IMR-90 (cell line): ENCODE measurements around the gene NFKBIB. TPM values are rescaled to one million over a fixed set of nuclear protein-coding genes. Genes with fewer than 3 reads are reported as not detected.

Experiments
- ATAC-seq: fragments of 200-7000 bp; cut with Tn5 transposase; 2 replicates; pipeline ENCODE4 v1.9.1; 2020; ENCODE audit warnings: low read depth, mild to moderate bottlenecking, moderate library complexity
- BruUV-seq: library from RNA; stranded (reverse); fragments of 400-500 nt; replicated peaks from 2 replicates; lab custom pipeline; 2021; lab: Mats Ljungman, UMichigan
- CTCF ChIA-PET: fragments of 300-600 bp; formaldehyde crosslinking; extraction: SDS; loops from one replicate; lab custom pipeline; 2021; ENCODE audit warnings: antibody characterized with exemption; lab: Yijun Ruan, JAX
- POLR2A ChIA-PET: fragments of 300-600 bp; sonication (Branson Sonifier 250); formaldehyde crosslinking; loops from one replicate; lab custom pipeline; 2022; ENCODE audit warnings: antibody characterized with exemption; ENCODE audit not compliant: unreplicated experiment; lab: Charles Lee
- DNase-seq: peaks from one replicate; pipeline ENCODE4 v3.0.0; 2013
- H2AFZ ChIP-seq: replicated peaks from 2 replicates; pipeline ENCODE3; 2013; ENCODE audit warnings: low read length, mild to moderate bottlenecking; ENCODE audit not compliant: poor library complexity
- H2AK5ac ChIP-seq: 2 replicates; pipeline ENCODE4 v1.6.1; 2013; ENCODE audit warnings: low read depth, low read length, inconsistent platforms
- H2AK9ac ChIP-seq: replicated peaks from 2 replicates; pipeline ENCODE3; 2013; ENCODE audit warnings: mild to moderate bottlenecking, low read depth, low read length, moderate library complexity; ENCODE audit not compliant: poor library complexity
- H2BK120ac ChIP-seq: 2 replicates; pipeline ENCODE4 v1.6.1; 2013; ENCODE audit warnings: low read depth, low read length, inconsistent platforms
- H2BK15ac ChIP-seq: 3 replicates; pipeline ENCODE4 v1.6.1; 2013; ENCODE audit warnings: low read depth, low read length, inconsistent platforms
- H2BK20ac ChIP-seq: 2 replicates; pipeline ENCODE4 v1.6.1; 2013; ENCODE audit warnings: low read depth, mild to moderate bottlenecking, inconsistent platforms, low read length, moderate library complexity
- H2BK5ac ChIP-seq: 2 replicates; pipeline ENCODE4 v1.6.1; 2013; ENCODE audit warnings: mild to moderate bottlenecking, low read depth, low read length, inconsistent platforms; ENCODE audit not compliant: poor library complexity, severe bottlenecking
- H3K14ac ChIP-seq: replicated peaks from 2 replicates; pipeline ENCODE4 v1.6.1; 2013; ENCODE audit warnings: low read depth, low read length, inconsistent platforms
- H3K18ac ChIP-seq: 2 replicates; pipeline ENCODE4 v1.6.1; 2013; ENCODE audit warnings: low read depth, low read length, control low read depth
- H3K23ac ChIP-seq: 2 replicates; pipeline ENCODE4 v1.6.1; 2013; ENCODE audit warnings: low read depth, low read length, inconsistent platforms
- H3K27ac ChIP-seq: 2 replicates; pipeline ENCODE4 v1.5.1; 2013; ENCODE audit warnings: mild to moderate bottlenecking, control low read depth, low read length; ENCODE audit not compliant: insufficient read depth
- H3K27me3 ChIP-seq: 2 replicates; pipeline ENCODE4 v1.6.1; 2013; ENCODE audit warnings: low read length; ENCODE audit not compliant: control insufficient read depth, insufficient read depth
- H3K36me3 ChIP-seq: 2 replicates; pipeline ENCODE4 v1.6.1; 2013; ENCODE audit warnings: low read length, mixed read lengths; ENCODE audit not compliant: control insufficient read depth, insufficient read depth
- H3K4ac ChIP-seq: 2 replicates; pipeline ENCODE4 v1.6.1; 2013; ENCODE audit warnings: low read depth, low read length, inconsistent platforms
- H3K4me1 ChIP-seq: 2 replicates; pipeline ENCODE4 v1.6.1; 2013; ENCODE audit warnings: low read length, mixed read lengths; ENCODE audit not compliant: control insufficient read depth, insufficient read depth
- H3K4me2 ChIP-seq: 2 replicates; pipeline ENCODE4 v1.6.1; 2013; ENCODE audit warnings: low read depth, mild to moderate bottlenecking, control low read depth, low read length, moderate library complexity
- H3K4me3 ChIP-seq: 2 replicates; pipeline ENCODE4 v1.5.1; 2013; ENCODE audit warnings: low read depth, mild to moderate bottlenecking, control low read depth, low read length, moderate library complexity; ENCODE audit not compliant: insufficient read depth
- H3K56ac ChIP-seq: 2 replicates; pipeline ENCODE4 v1.6.1; 2013; ENCODE audit warnings: low read length, inconsistent platforms; ENCODE audit not compliant: insufficient read depth; ENCODE audit errors: extremely low read depth
- H3K79me1 ChIP-seq, 2 experiments: 2 replicates each; pipeline ENCODE4 v1.6.1; 2013; ENCODE audit warnings: low read length in 2 of 2, inconsistent platforms in 1 of 2, low read depth in 1 of 2
- H3K9ac ChIP-seq: 2 replicates; pipeline ENCODE4 v1.6.1; 2013; ENCODE audit warnings: low read depth, low read length, control low read depth
- H3K9me1 ChIP-seq: 2 replicates; pipeline ENCODE4 v1.6.1; 2013; ENCODE audit warnings: low read length, inconsistent platforms; ENCODE audit not compliant: insufficient read depth
- H3K9me3 ChIP-seq: 2 replicates; pipeline ENCODE4 v1.6.1; 2013; ENCODE audit warnings: low read length; ENCODE audit not compliant: control insufficient read depth, insufficient read depth
- H4K20me1 ChIP-seq: 2 replicates; pipeline ENCODE4 v1.6.1; 2013; ENCODE audit warnings: low read length, inconsistent platforms; ENCODE audit not compliant: insufficient read depth
- H4K5ac ChIP-seq: 2 replicates; pipeline ENCODE4 v1.6.1; 2013; ENCODE audit warnings: mild to moderate bottlenecking, low read depth, low read length, control low read depth
- H4K8ac ChIP-seq, 2 experiments: 2 replicates each; pipeline ENCODE4 v1.6.1; 2013; ENCODE audit warnings: low read depth in 2 of 2, low read length in 2 of 2, control low read depth in 1 of 2, inconsistent platforms in 1 of 2
- H4K91ac ChIP-seq: 2 replicates; pipeline ENCODE4 v1.6.1; 2013; ENCODE audit warnings: low read depth, low read length, inconsistent platforms; ENCODE audit not compliant: insufficient read depth
- BHLHE40 ChIP-seq: fragments of 150-350 bp; IDR thresholded peaks from 2 replicates; pipeline ENCODE4 v1.6.1; 2016; ENCODE audit warnings: mild to moderate bottlenecking, low read depth, low read length
- CEBPB ChIP-seq: IDR thresholded peaks from 2 replicates; pipeline ENCODE4 v1.6.1; 2012; ENCODE audit warnings: low read depth, low read length, improper control_type of control experiment
- CHD1 ChIP-seq: IDR thresholded peaks from 2 replicates; pipeline ENCODE4 v1.6.1; 2012; ENCODE audit warnings: low read depth, low read length, improper control_type of control experiment
- FOS ChIP-seq: fragments of 150-350 bp; IDR thresholded peaks from 2 replicates; pipeline ENCODE4 v1.6.1; 2016; ENCODE audit warnings: low read depth, low read length
- MAFK ChIP-seq: IDR thresholded peaks from 2 replicates; pipeline ENCODE4 v1.6.1; 2012; ENCODE audit warnings: low read depth, low read length, improper control_type of control experiment
- MAZ ChIP-seq: IDR thresholded peaks from 2 replicates; pipeline ENCODE4 v1.6.1; 2012; ENCODE audit warnings: low read depth, mild to moderate bottlenecking, low read length, improper control_type of control experiment, moderate library complexity, borderline replicate concordance
- MXI1 ChIP-seq: IDR thresholded peaks from 2 replicates; pipeline ENCODE4 v1.6.1; 2012; ENCODE audit warnings: low read depth, mild to moderate bottlenecking, low read length, moderate library complexity, borderline replicate concordance
- NFE2L2 ChIP-seq: fragments of 150-350 bp; IDR thresholded peaks from 2 replicates; pipeline ENCODE4 v1.6.1; 2016; ENCODE audit warnings: low read depth, mild to moderate bottlenecking, low read length
- POLR2A ChIP-seq: IDR thresholded peaks from 2 replicates; pipeline ENCODE4 v1.6.1; 2012; ENCODE audit warnings: mild to moderate bottlenecking, low read depth, low read length
- RAD21 ChIP-seq: IDR thresholded peaks from 2 replicates; pipeline ENCODE4 v1.6.1; 2012; ENCODE audit warnings: low read length, improper control_type of control experiment
- RCOR1 ChIP-seq: IDR thresholded peaks from 2 replicates; pipeline ENCODE4 v1.6.1; 2012; ENCODE audit warnings: mild to moderate bottlenecking, low read length, improper control_type of control experiment; ENCODE audit not compliant: insufficient replicate concordance
- RFX5 ChIP-seq: IDR thresholded peaks from 2 replicates; pipeline ENCODE4 v1.8.0; 2012; ENCODE audit warnings: low read depth, mild to moderate bottlenecking, low read length, moderate library complexity
- SMC3 ChIP-seq: fragments of 150-350 bp; IDR thresholded peaks from 2 replicates; pipeline ENCODE4 v1.6.1; 2016; ENCODE audit warnings: low read depth, mild to moderate bottlenecking, antibody characterized with exemption, low read length, moderate library complexity
- WGBS, 2 experiments: methylation state at CpG; one replicate each; pipeline versions ENCODE4 v1.1.5 to v1.1.7; 2013; ENCODE audit warnings: missing lambda C conversion rate in 2 of 2; ENCODE audit not compliant: insufficient read length in 1 of 2; ENCODE audit errors: extremely low coverage in 2 of 2; 5-methylcytosine and 5-hydroxymethylcytosine counted together
- dilution Hi-C: fragments of 300-500 bp; cut with HindIII; formaldehyde crosslinking; loops from one replicate; pipeline ENCODE4 v1.14.3; 2018; ENCODE audit warnings: low sequenced_read_pairs; ENCODE audit not compliant: unreplicated experiment
- in situ Hi-C: fragments of 300-500 bp; cut with MboI; formaldehyde crosslinking; loops from 3 replicates; pipeline ENCODE4 v1.14.3; 2019; ENCODE audit warnings: low sequenced_read_pairs, inconsistent platforms, mixed read lengths
- intact Hi-C: fragments of 100-400 bp; cut with micrococcal nuclease; formaldehyde crosslinking; loops from 2 replicates; pipeline ENCODE4 v1.10.0; 2022
- polyA plus RNA-seq, 3 experiments: library from polyadenylated mRNA; depleted of rRNA; stranded (reverse); fragments of >200 nt; gene quantifications; 2 replicates each; pipeline ENCODE4 v1.2.3, GENCODE V29; 2012; ENCODE audit warnings: low replicate concordance in 1 of 3
- total RNA-seq: library from RNA; depleted of rRNA; stranded (reverse); fragments of >200 nt; gene quantifications from 2 replicates; pipeline ENCODE4 v1.2.3, GENCODE V29; 2012
- TF ChIP-seq, protein P1 (sequence below): fragments of 150-350 bp; IDR thresholded peaks from 2 replicates; pipeline ENCODE4 v1.6.1; 2017; ENCODE audit warnings: mild to moderate bottlenecking, antibody characterized with exemption, low read length, low read depth
- TF ChIP-seq, protein P2 (sequence below): fragments of 150-350 bp; IDR thresholded peaks from 2 replicates; pipeline ENCODE4 v1.6.1; 2016; ENCODE audit warnings: low read depth, mild to moderate bottlenecking, low read length, moderate library complexity, borderline replicate concordance
- TF ChIP-seq, protein P3 (sequence below): conservative IDR thresholded peaks from 2 replicates; pipeline ENCODE4 v1.5.1; 2012; ENCODE audit warnings: mild to moderate bottlenecking, low read depth, low read length, improper control_type of control experiment

The NFKBIB gene
- total and polyA plus RNA-seq, 2 of the 4 experiments (the other 2 are of a cell fraction), result 7.5 to 25.5 TPM

- dilution Hi-C loops, result no loop called here
- Histone ChIP-seq H3K27ac (no peak overlapping the region), H3K4ac (no peak overlapping the region), H2AFZ (no peak overlapping the region), H3K4me3 (no peak overlapping the region), H3K9me1 (peaks cover 3% of the 10 kb centered on the region; the same call in 1 of the 2 replicates), H3K9me3 (no peaks in the 10 kb centered on the region), H3K4me2 (no peak overlapping the region), H3K23ac (no peak overlapping the region), H3K9ac (no peak overlapping the region), H2BK20ac (no peak overlapping the region), H3K79me1 (peaks cover 29 to 50% of the 10 kb centered on the region in 2 experiments; a peak in 3 of 4 replicates), H4K8ac (no peak overlapping the region), H2AK9ac (no peak overlapping the region), H4K5ac (no peak overlapping the region), H3K36me3 (peaks cover 11% of the 10 kb centered on the region), H3K56ac (no peak overlapping the region), H2BK5ac (no peak overlapping the region), H3K4me1 (no peaks in the 10 kb centered on the region), H4K91ac (no peak overlapping the region), H3K14ac (no peak overlapping the region), H2AK5ac (no peak overlapping the region), H2BK15ac (no peak overlapping the region), H2BK120ac (no peak overlapping the region), H3K18ac (no peak overlapping the region), H3K27me3 (no peaks in the 10 kb centered on the region), H4K20me1 (no peaks in the 10 kb centered on the region; the same call in 1 of the 2 replicates)
- DNase-seq (no peak), ATAC-seq (no peak)
- BruUV-seq, result no TSS peak
- WGBS, 2 experiments, result 100% methylated on average over 1 of the region's 4 CpGs; no CpG with 5 or more reads in 1 of the 2 experiments
- no peak for TF ChIP-seq RAD21
- no peak for TF ChIP-seq SMC3
- no peak for TF ChIP-seq MXI1
- no peak for TF ChIP-seq FOS
- TF ChIP-seq, protein P1, sequence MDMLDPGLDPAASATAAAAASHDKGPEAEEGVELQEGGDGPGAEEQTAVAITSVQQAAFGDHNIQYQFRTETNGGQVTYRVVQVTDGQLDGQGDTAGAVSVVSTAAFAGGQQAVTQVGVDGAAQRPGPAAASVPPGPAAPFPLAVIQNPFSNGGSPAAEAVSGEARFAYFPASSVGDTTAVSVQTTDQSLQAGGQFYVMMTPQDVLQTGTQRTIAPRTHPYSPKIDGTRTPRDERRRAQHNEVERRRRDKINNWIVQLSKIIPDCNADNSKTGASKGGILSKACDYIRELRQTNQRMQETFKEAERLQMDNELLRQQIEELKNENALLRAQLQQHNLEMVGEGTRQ, result no peak
- no peak for TF ChIP-seq RCOR1
- TF ChIP-seq MAFK, result no peak
- TF ChIP-seq, protein P2, sequence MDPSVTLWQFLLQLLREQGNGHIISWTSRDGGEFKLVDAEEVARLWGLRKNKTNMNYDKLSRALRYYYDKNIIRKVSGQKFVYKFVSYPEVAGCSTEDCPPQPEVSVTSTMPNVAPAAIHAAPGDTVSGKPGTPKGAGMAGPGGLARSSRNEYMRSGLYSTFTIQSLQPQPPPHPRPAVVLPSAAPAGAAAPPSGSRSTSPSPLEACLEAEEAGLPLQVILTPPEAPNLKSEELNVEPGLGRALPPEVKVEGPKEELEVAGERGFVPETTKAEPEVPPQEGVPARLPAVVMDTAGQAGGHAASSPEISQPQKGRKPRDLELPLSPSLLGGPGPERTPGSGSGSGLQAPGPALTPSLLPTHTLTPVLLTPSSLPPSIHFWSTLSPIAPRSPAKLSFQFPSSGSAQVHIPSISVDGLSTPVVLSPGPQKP, result no peak
- TF ChIP-seq NFE2L2, result no peak
- TF ChIP-seq MAZ, result no peak
- TF ChIP-seq POLR2A, result no peak
- TF ChIP-seq, protein P3, sequence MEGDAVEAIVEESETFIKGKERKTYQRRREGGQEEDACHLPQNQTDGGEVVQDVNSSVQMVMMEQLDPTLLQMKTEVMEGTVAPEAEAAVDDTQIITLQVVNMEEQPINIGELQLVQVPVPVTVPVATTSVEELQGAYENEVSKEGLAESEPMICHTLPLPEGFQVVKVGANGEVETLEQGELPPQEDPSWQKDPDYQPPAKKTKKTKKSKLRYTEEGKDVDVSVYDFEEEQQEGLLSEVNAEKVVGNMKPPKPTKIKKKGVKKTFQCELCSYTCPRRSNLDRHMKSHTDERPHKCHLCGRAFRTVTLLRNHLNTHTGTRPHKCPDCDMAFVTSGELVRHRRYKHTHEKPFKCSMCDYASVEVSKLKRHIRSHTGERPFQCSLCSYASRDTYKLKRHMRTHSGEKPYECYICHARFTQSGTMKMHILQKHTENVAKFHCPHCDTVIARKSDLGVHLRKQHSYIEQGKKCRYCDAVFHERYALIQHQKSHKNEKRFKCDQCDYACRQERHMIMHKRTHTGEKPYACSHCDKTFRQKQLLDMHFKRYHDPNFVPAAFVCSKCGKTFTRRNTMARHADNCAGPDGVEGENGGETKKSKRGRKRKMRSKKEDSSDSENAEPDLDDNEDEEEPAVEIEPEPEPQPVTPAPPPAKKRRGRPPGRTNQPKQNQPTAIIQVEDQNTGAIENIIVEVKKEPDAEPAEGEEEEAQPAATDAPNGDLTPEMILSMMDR, result no peak
- TF ChIP-seq BHLHE40, result no peak
- no peak for TF ChIP-seq CEBPB
- TF ChIP-seq CHD1, result no peak
- no peak for TF ChIP-seq RFX5
- CTCF ChIA-PET, result interaction anchor here (0.6 kb wide), 1 partner anchor 370 kb away, joined by 5 read pairs; no protein-coding TSS in a partner anchor
- POLR2A ChIA-PET, result no interaction called here
- intact Hi-C loops, result loop anchor here (5.0 kb wide), 1 partner anchor 286 kb away; the partner anchor contains the start of gene ACTN4
- in situ Hi-C loops, result loop anchor here (25.0 kb wide), 1 partner anchor 521 kb away; the partner anchor contains the start of gene FAM98C
These were observed 33.8 kb downstream of the NFKBIB start for GRCh38 chr19:38933544-38933943.
